Smooth muscle cell of bladder (primary cell): ENCODE measurements around the gene ADORA2A. TPM values are rescaled to one million over a fixed set of nuclear protein-coding genes. Genes with fewer than 3 reads are reported as not detected.

Source experiments
- total RNA-seq: library from RNA; depleted of rRNA; stranded (reverse); fragments of >200 nt; gene quantifications from 2 replicates; pipeline ENCODE4 v1.2.3, GENCODE V29; 2014

Gene ADORA2A
- 0.71 and 1.1 TPM in 2 replicates for total RNA-seq

GRCh38 chr22:24427500-24428164 is at the start of gene ADORA2A:
TSS of gene ADORA2A (plus strand) at chr22:24427599. CDS start at chr22:24433405, 5,806 bp downstream.

Other genes with a start within 250 kb of the ADORA2A start
- 2.8 and 3.7 TPM in 2 replicates for gene SUSD2, start 246.1 kb upstream of the ADORA2A start, total RNA-seq
- 5.8 and 6.7 TPM in 2 replicates for gene GGT5, start 182.5 kb upstream of the ADORA2A start, total RNA-seq
- 24.3 and 35.4 TPM in 2 replicates for gene SPECC1L, start 156.8 kb upstream of the ADORA2A start, total RNA-seq
- 0.18 TPM in 1 of 2 replicates, not detected in the other for gene UPB1, start 67.7 kb downstream of the ADORA2A start, total RNA-seq
- gene GUCD1, start 127.5 kb downstream of the ADORA2A start, total RNA-seq, result 197 and 209 TPM in 2 replicates
- gene SNRPD3, start 128.4 kb downstream of the ADORA2A start, total RNA-seq, result 148 and 169 TPM in 2 replicates
- gene LRRC75B, start 165.5 kb downstream of the ADORA2A start, total RNA-seq, result 6.4 TPM in 2 replicates
- 4.3 and 5.7 TPM in 2 replicates for gene GGT1, start 175.6 kb downstream of the ADORA2A start, total RNA-seq